WTC11 (cell line): ENCODE measurements around the gene UCK1. TPM values are rescaled to one million over a fixed set of nuclear protein-coding genes. Genes with fewer than 3 reads are reported as not detected.

ENCODE experiments used
- CBFB ChIP-seq: sonication (generic); formaldehyde crosslinking; IDR thresholded peaks from 2 replicates; pipeline ENCODE4 v1.8.1; 2022; ENCODE audit warnings: mild to moderate bottlenecking, low read depth, missing genetic modification reagents
- E2F1 ChIP-seq: sonication (generic); formaldehyde crosslinking; IDR thresholded peaks from 2 replicates; pipeline ENCODE4 v1.8.0; 2022; ENCODE audit warnings: mild to moderate bottlenecking, missing genetic modification reagents
- GABPB1 ChIP-seq: sonication (generic); formaldehyde crosslinking; IDR thresholded peaks from 2 replicates; pipeline ENCODE4 v1.8.1; 2023; ENCODE audit warnings: mild to moderate bottlenecking, missing genetic modification reagents
- IRF2 ChIP-seq: sonication (generic); formaldehyde crosslinking; IDR thresholded peaks from 2 replicates; pipeline ENCODE4 v1.8.0; 2022; ENCODE audit warnings: low read depth, missing genetic modification reagents, borderline replicate concordance
- JUN ChIP-seq: sonication (generic); formaldehyde crosslinking; IDR thresholded peaks from 2 replicates; pipeline ENCODE4 v1.8.0; 2023; ENCODE audit warnings: mild to moderate bottlenecking, missing genetic modification reagents
- MYBL2 ChIP-seq: sonication (generic); formaldehyde crosslinking; IDR thresholded peaks from 2 replicates; pipeline ENCODE4 v1.8.1; 2023; ENCODE audit warnings: mild to moderate bottlenecking, moderate library complexity, missing genetic modification reagents
- NFYB ChIP-seq: sonication (generic); formaldehyde crosslinking; conservative IDR thresholded peaks from 2 replicates; pipeline ENCODE4 v1.8.0; 2022; ENCODE audit warnings: low read depth, missing genetic modification reagents
- NR2C2 ChIP-seq: sonication (generic); formaldehyde crosslinking; IDR thresholded peaks from 2 replicates; pipeline ENCODE4 v1.8.0; 2022; ENCODE audit warnings: mild to moderate bottlenecking, missing genetic modification reagents
- OVOL2 ChIP-seq: fragments of 250-450 bp; sonication (Bioruptor Pico); IDR thresholded peaks from 2 replicates; pipeline ENCODE4 v1.9.0; 2021; ENCODE audit warnings: mild to moderate bottlenecking, borderline replicate concordance
- PRDM15 ChIP-seq: sonication (generic); formaldehyde crosslinking; IDR thresholded peaks from 2 replicates; pipeline ENCODE4 v1.8.0; 2022; ENCODE audit warnings: missing genetic modification reagents
- RORB ChIP-seq: fragments of 250-450 bp; sonication (Bioruptor Pico); IDR thresholded peaks from 2 replicates; pipeline ENCODE4 v1.9.0; 2021; ENCODE audit warnings: mild to moderate bottlenecking
- ZMAT4 ChIP-seq: fragments of 250-450 bp; sonication (Bioruptor Pico); IDR thresholded peaks from 2 replicates; pipeline ENCODE4 v1.9.0; 2021; ENCODE audit warnings: mild to moderate bottlenecking
- ZNF219 ChIP-seq: sonication (generic); formaldehyde crosslinking; IDR thresholded peaks from 2 replicates; pipeline ENCODE4 v1.8.0; 2023; ENCODE audit warnings: missing genetic modification reagents, mild to moderate bottlenecking, borderline replicate concordance
- ZNF425 ChIP-seq: fragments of 250-450 bp; sonication (Bioruptor Pico); conservative IDR thresholded peaks from 2 replicates; pipeline ENCODE4 v1.9.0; 2021; ENCODE audit warnings: mild to moderate bottlenecking
- ZNF512 ChIP-seq: sonication (generic); formaldehyde crosslinking; IDR thresholded peaks from 2 replicates; pipeline ENCODE4 v1.8.1; 2022; ENCODE audit warnings: missing genetic modification reagents, borderline replicate concordance
- ZNF532 ChIP-seq: fragments of 250-450 bp; sonication (Bioruptor Pico); IDR thresholded peaks from 2 replicates; pipeline ENCODE4 v1.9.0; 2021; ENCODE audit warnings: mild to moderate bottlenecking, borderline replicate concordance
- ZSCAN18 ChIP-seq: fragments of 250-450 bp; sonication (Bioruptor Pico); IDR thresholded peaks from 2 replicates; pipeline ENCODE4 v2.1.2; 2022; ENCODE audit warnings: mild to moderate bottlenecking, moderate library complexity
- total RNA-seq: library from RNA; stranded (reverse); gene quantifications from 3 replicates; pipeline ENCODE4 v1.2.3, GENCODE V29; 2021
- TF ChIP-seq, protein P1 (sequence below): sonication (generic); formaldehyde crosslinking; IDR thresholded peaks from 2 replicates; pipeline ENCODE4 v1.8.0; 2022; ENCODE audit warnings: mild to moderate bottlenecking, missing genetic modification reagents
- TF ChIP-seq, protein P2 (sequence below): sonication (generic); formaldehyde crosslinking; IDR thresholded peaks from 2 replicates; pipeline ENCODE4 v1.8.0; 2023; ENCODE audit warnings: missing genetic modification reagents

UCK1 gene
- total RNA-seq, 1 experiment from 2014 or later = 29.6 TPM

DNA sequence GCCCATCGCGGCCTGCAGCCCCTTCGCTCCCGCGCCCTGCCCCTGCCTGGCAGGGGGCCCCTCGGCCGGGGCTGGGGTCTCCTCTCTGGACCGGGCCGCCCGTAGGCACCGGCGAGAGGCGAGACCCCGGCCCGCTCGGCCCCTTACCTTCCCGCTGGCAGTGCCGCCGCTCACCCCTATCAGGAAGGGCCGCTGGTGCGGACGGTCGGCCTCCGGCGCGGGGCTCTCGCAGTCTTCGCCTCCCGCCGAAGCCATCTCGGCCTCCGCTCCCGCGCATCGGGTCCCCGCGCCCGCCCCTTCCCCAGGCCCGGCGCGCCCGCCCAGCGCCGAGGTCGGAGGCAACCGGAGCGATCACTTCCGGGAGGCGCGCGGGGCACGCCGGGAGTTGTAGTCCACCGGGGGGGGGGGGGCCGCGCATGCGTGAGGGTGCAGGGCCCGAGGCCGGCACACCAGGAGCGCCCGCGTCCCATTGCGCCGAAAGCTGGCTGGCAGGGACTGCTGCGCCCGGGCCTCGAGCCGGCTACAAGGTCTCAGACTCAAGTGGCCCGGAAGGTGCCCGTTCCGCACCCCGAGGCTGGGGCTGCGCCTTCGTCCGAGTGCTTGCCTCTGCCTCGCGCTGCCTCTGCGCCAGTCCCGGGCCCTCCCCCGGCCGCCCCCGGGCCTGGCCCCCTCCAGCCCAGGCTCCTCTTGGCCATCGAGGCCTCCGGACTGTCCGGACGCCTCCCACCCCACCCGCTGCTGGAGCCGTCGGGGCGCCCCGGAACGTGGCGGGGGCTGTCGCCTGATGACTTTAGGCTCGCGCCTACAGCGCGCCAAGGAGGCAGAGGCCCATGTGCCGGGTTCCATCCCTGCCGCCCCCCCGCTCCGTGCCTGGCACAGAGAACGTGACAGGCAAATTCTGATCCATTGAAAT is at the start of gene UCK1 (continued):
- no peak for TF ChIP-seq ZNF532 (CRISPR knock-in tag)
- TF ChIP-seq NR2C2 = peak; percentile 95
- TF ChIP-seq MYBL2 = 0 out of 2 replicates have a peak, but pooled peaks have one; percentile 42
- TF ChIP-seq, protein P1, sequence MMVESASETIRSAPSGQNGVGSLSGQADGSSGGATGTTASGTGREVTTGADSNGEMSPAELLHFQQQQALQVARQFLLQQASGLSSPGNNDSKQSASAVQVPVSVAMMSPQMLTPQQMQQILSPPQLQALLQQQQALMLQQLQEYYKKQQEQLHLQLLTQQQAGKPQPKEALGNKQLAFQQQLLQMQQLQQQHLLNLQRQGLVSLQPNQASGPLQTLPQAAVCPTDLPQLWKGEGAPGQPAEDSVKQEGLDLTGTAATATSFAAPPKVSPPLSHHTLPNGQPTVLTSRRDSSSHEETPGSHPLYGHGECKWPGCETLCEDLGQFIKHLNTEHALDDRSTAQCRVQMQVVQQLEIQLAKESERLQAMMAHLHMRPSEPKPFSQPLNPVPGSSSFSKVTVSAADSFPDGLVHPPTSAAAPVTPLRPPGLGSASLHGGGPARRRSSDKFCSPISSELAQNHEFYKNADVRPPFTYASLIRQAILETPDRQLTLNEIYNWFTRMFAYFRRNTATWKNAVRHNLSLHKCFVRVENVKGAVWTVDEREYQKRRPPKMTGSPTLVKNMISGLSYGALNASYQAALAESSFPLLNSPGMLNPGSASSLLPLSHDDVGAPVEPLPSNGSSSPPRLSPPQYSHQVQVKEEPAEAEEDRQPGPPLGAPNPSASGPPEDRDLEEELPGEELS (CRISPR knock-in tag) = 0 out of 2 replicates have a peak, but pooled peaks have one; percentile 48
- no peak for TF ChIP-seq OVOL2
- TF ChIP-seq ZMAT4 (CRISPR knock-in tag) = no peak
- no peak for TF ChIP-seq JUN (CRISPR knock-in tag)
- TF ChIP-seq ZSCAN18 (CRISPR knock-in tag) = no peak
- TF ChIP-seq GABPB1 (CRISPR knock-in tag) = peak; percentile 88
- TF ChIP-seq PRDM15 (CRISPR knock-in tag) = no peak
- TF ChIP-seq NFYB = no peak
- no peak for TF ChIP-seq CBFB
- no peak for TF ChIP-seq IRF2 (CRISPR knock-in tag)
- TF ChIP-seq ZNF425 = no peak
- no peak for TF ChIP-seq RORB (CRISPR knock-in tag)
- no peak for TF ChIP-seq ZNF512 (CRISPR knock-in tag)
- no peak for TF ChIP-seq E2F1 (CRISPR knock-in tag)
- TF ChIP-seq, protein P2, sequence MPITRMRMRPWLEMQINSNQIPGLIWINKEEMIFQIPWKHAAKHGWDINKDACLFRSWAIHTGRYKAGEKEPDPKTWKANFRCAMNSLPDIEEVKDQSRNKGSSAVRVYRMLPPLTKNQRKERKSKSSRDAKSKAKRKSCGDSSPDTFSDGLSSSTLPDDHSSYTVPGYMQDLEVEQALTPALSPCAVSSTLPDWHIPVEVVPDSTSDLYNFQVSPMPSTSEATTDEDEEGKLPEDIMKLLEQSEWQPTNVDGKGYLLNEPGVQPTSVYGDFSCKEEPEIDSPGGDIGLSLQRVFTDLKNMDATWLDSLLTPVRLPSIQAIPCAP (CRISPR knock-in tag) = no peak
- TF ChIP-seq ZNF219 (CRISPR knock-in tag) = no peak
